ENCODE data around the gene CSF1.
A peak's percentile ranks its signal among the peaks of the same experiment; 100 is the strongest.

Gene CSF1

GRCh38 chr1:109882288-109883245 lies 28.1 kb upstream of the CSF1 start:
- DNase-seq: no peak

- no peak for DNase-seq
These were observed 27.2 kb upstream of the CSF1 start for GRCh38 chr1:109883248-109883955.

GRCh38 chr1:109884242-109884891 lies 26.3 kb upstream of the CSF1 start:
- DNase-seq: no peak

GRCh38 chr1:109885589-109885988 lies 25.1 kb upstream of the CSF1 start:
- DNase-seq: no peak

GRCh38 chr1:109886827-109887226 lies 23.8 kb upstream of the CSF1 start:
- no peak for DNase-seq

GRCh38 chr1:109887271-109887670 lies 23.4 kb upstream of the CSF1 start:
- no peak for DNase-seq

- DNase-seq: no peak
These were observed 22.8 kb upstream of the CSF1 start for GRCh38 chr1:109887884-109888283.

- DNase-seq: no peak
These were observed 21.6 kb upstream of the CSF1 start for GRCh38 chr1:109889094-109889493.

- peak; percentile 74 to 82 for DNase-seq
These were observed 20.3 kb upstream of the CSF1 start for GRCh38 chr1:109890115-109890953.

- no peak for DNase-seq
These were observed 18.7 kb upstream of the CSF1 start for GRCh38 chr1:109891930-109892329.

GRCh38 chr1:109892561-109893368 lies 17.9 kb upstream of the CSF1 start:
- no peak for DNase-seq

- DNase-seq: no peak
These were observed 17.0 kb upstream of the CSF1 start for GRCh38 chr1:109893532-109894171.

- DNase-seq: no peak
These were observed 15.6 kb upstream of the CSF1 start for GRCh38 chr1:109894823-109895719.

GRCh38 chr1:109895720-109896504 lies 14.7 kb upstream of the CSF1 start:
- no peak for DNase-seq

GRCh38 chr1:109896681-109897080 lies 14.0 kb upstream of the CSF1 start:
- no peak for DNase-seq

GRCh38 chr1:109897259-109897955 lies 13.2 kb upstream of the CSF1 start:
- DNase-seq: no peak

GRCh38 chr1:109898842-109899241 lies 11.8 kb upstream of the CSF1 start:
- no peak for DNase-seq

GRCh38 chr1:109901141-109901523 lies 9.5 kb upstream of the CSF1 start:
- DNase-seq: no peak

Measured in activated T-cell treated with anti-CD3 and anti-CD28 coated beads, Interleukin-2, amount 50 U/mL, for 48 hours (primary cell).